Osteoblast (primary cell): ENCODE results near the gene ETFA. TPM values are rescaled to one million over a fixed set of nuclear protein-coding genes. Genes with fewer than 3 reads are reported as not detected.
"Not testable (repeated sequence)": the region's sequence is repeated elsewhere in the genome, so short reads cannot be mapped to it uniquely, and the experiment has no call there.

Source experiments
- DNase-seq: peaks from one replicate; pipeline ENCODE4 v3.0.0; 2011; ENCODE audit warnings: low spot score, mixed read lengths; ENCODE audit not compliant: insufficient read length; ENCODE audit errors: missing footprints
- H2AFZ ChIP-seq: 2 replicates; pipeline ENCODE4 v1.6.0; 2011; ENCODE audit warnings: mild to moderate bottlenecking, low read length
- H3K27ac ChIP-seq: 2 replicates; pipeline ENCODE4 v1.5.1; 2011; ENCODE audit warnings: mild to moderate bottlenecking, low read depth, low read length, moderate library complexity
- H3K27me3 ChIP-seq: 2 replicates; pipeline ENCODE4 v1.6.0; 2012; ENCODE audit warnings: mild to moderate bottlenecking, control low read depth, inconsistent platforms, low read length, moderate library complexity; ENCODE audit not compliant: insufficient read depth
- H3K36me3 ChIP-seq: 2 replicates; pipeline ENCODE4 v1.5.1; 2011; ENCODE audit warnings: mild to moderate bottlenecking, low read length, control low read depth, moderate library complexity; ENCODE audit not compliant: insufficient read depth
- H3K4me1 ChIP-seq: 2 replicates; pipeline ENCODE4 v1.5.1; 2011; ENCODE audit warnings: mild to moderate bottlenecking, low read length, control low read depth, moderate library complexity; ENCODE audit not compliant: insufficient read depth
- H3K4me2 ChIP-seq: 2 replicates; pipeline ENCODE4 v1.6.0; 2011; ENCODE audit warnings: mild to moderate bottlenecking, low read length; ENCODE audit not compliant: insufficient read depth
- H3K4me3 ChIP-seq: fragments of 200-600 bp; sonication (generic); 3 replicates; pipeline ENCODE4 v1.5.1; 2012; ENCODE audit warnings: mild to moderate bottlenecking, low read length, inconsistent platforms; ENCODE audit not compliant: insufficient read depth
- H3K79me2 ChIP-seq: 2 replicates; pipeline ENCODE4 v1.6.0; 2012; ENCODE audit warnings: mild to moderate bottlenecking, low read length, control low read depth, inconsistent platforms; ENCODE audit not compliant: insufficient read depth
- H3K9me3 ChIP-seq: 2 replicates; pipeline ENCODE4 v1.5.1; 2011; ENCODE audit warnings: low read depth, low read length, control low read depth
- H4K20me1 ChIP-seq: 2 replicates; pipeline ENCODE4 v1.6.0; 2012; ENCODE audit warnings: mild to moderate bottlenecking, low read length, control low read depth; ENCODE audit not compliant: insufficient read depth
- CTCF ChIP-seq: IDR thresholded peaks from 2 replicates; pipeline ENCODE4 v1.5.1; 2011; ENCODE audit warnings: mild to moderate bottlenecking, low read depth, low read length, moderate library complexity; ENCODE audit errors: extremely low read depth
- total RNA-seq: library from RNA; depleted of rRNA; stranded (reverse); fragments of >200 nt; gene quantifications from 2 replicates; pipeline ENCODE4 v1.2.3, GENCODE V29; 2012

ETFA gene
- total RNA-seq, 1 donor = 85.0 TPM

- Histone ChIP-seq H2AFZ (no peak overlapping the region), H3K36me3 (peaks cover 33% of the 10 kb centered on the region), H3K4me1 (no peaks in the 10 kb centered on the region), H3K4me3 (no peak overlapping the region), H3K79me2 (no peaks in the 10 kb centered on the region), H4K20me1 (no peaks in the 10 kb centered on the region), H3K4me2 (no peak overlapping the region), H3K27ac (no peak overlapping the region), H3K9me3 (peaks cover 6% of the 10 kb centered on the region), H3K27me3 (no peaks in the 10 kb centered on the region)
- TF ChIP-seq CTCF = no peak
- DNase-seq = no peak
Observed at GRCh38 chr15:76267077-76267476, 44.2 kb downstream of the ETFA start.

GRCh38 chr15:76265769-76266168, 45.5 kb downstream of the ETFA start:
- H3K4me3 ChIP-seq, H4K20me1 ChIP-seq, H3K27ac ChIP-seq, H3K4me2 ChIP-seq, H2AFZ ChIP-seq, H3K79me2 ChIP-seq, H3K27me3 ChIP-seq, H3K4me1 ChIP-seq, DNase-seq, H3K9me3 ChIP-seq: not testable (repeated sequence)
- H3K36me3 ChIP-seq = peaks cover 33% of the 10 kb centered on the region

- Histone ChIP-seq H3K27me3 (no peaks in the 10 kb centered on the region), H3K9me3 (peaks cover 6% of the 10 kb centered on the region), H3K36me3 (peaks cover 33% of the 10 kb centered on the region), H3K4me3 (no peak overlapping the region), H2AFZ (no peak overlapping the region), H4K20me1 (peaks cover 2% of the 10 kb centered on the region), H3K4me1 (no peaks in the 10 kb centered on the region), H3K27ac (no peak overlapping the region), H3K79me2 (no peaks in the 10 kb centered on the region), H3K4me2 (no peak overlapping the region)
- no peak for DNase-seq
- TF ChIP-seq CTCF = no peak
Observed at GRCh38 chr15:76260246-76260938, 50.9 kb downstream of the ETFA start.

GRCh38 chr15:76259392-76259791, 51.9 kb downstream of the ETFA start:
- Histone ChIP-seq H3K27me3 (no peaks in the 10 kb centered on the region), H3K4me2 (no peak overlapping the region), H4K20me1 (peaks cover 2% of the 10 kb centered on the region), H3K36me3 (peaks cover 29% of the 10 kb centered on the region), H2AFZ (no peak overlapping the region), H3K27ac (no peak overlapping the region), H3K4me1 (no peaks in the 10 kb centered on the region), H3K9me3 (peaks cover 6% of the 10 kb centered on the region), H3K79me2 (no peaks in the 10 kb centered on the region), H3K4me3 (no peak overlapping the region)
- no peak for DNase-seq
- no peak for TF ChIP-seq CTCF
